Measurements from ENCODE around the gene ASNSD1.

Gene ASNSD1

DNA sequence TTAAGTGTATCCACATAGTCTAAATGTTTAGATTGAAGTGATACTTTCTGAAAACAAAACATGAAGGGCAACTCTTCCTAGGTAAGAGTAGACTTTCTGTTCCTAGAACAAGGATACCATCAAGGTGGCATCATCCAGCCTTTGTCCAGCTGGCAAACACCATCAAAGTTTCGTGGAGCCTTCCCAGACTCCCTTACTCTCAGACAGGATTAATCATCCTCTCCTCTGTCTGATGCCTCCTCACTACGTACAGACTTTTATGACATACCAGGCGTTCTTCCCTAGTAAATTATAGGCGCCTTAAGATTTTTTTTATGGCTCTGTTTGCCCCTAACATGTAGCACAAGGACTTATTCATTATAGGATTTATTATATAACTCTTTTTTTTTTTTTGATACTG lies 29.4 kb upstream of the ASNSD1 start:
- H3K4me2 ChIP-seq (ENCODE audit: insufficient read depth, low read length, poor library complexity, severe bottlenecking), result no peak overlapping the region
- no peak for DNase-seq (ENCODE audit: low spot score)
- H3K18ac ChIP-seq (ENCODE audit: low read length), result no peak overlapping the region
- H2BK15ac ChIP-seq (ENCODE audit: low read length), result no peak overlapping the region
- no peak overlapping the region for H2AK5ac ChIP-seq (ENCODE audit: low read depth, low read length)
- H3K36me3 ChIP-seq (replicated peaks in 1 of 2; ENCODE audit: control insufficient read depth in 2 of 2, insufficient read depth in 2 of 2, low read length in 2 of 2), result no peaks in the 10 kb centered on the region
- H3K4me1 ChIP-seq (ENCODE audit: control insufficient read depth in 2 of 2, insufficient read depth in 1 of 2, low read depth in 1 of 2, low read length in 2 of 2), result no peaks in the 10 kb centered on the region
- H3K27me3 ChIP-seq (ENCODE audit: control insufficient read depth in 3 of 3, insufficient read depth in 3 of 3, low read depth in 1 of 3, low read length in 3 of 3), result no peaks in the 10 kb centered on the region
- H2BK5ac ChIP-seq (ENCODE audit: low read length), result no peak overlapping the region
- H3K14ac ChIP-seq (ENCODE audit: low read length), result no peak overlapping the region
- no peaks in the 10 kb centered on the region for H3K79me1 ChIP-seq (ENCODE audit: low read depth, low read length)
- no peak overlapping the region for H3K4me3 ChIP-seq (ENCODE audit: low read length in 2 of 2)
- no peak overlapping the region for H3K23ac ChIP-seq (ENCODE audit: low read depth, low read length, poor library complexity)
- H2BK120ac ChIP-seq (ENCODE audit: low read depth, low read length), result no peak overlapping the region
- no peak overlapping the region for H3K27ac ChIP-seq (replicated peaks; ENCODE audit: low read length)
- H3K9me3 ChIP-seq (replicated peaks in 1 of 2; ENCODE audit: control insufficient read depth in 2 of 2, insufficient read depth in 1 of 2, low read depth in 1 of 2, low read length in 2 of 2), result no peaks in the 10 kb centered on the region
- no peak overlapping the region for H2AFZ ChIP-seq (ENCODE audit: low read length)
- no peak overlapping the region for H3K4ac ChIP-seq (ENCODE audit: low read length)
- H4K91ac ChIP-seq (ENCODE audit: low read depth, low read length, poor library complexity), result no peak overlapping the region
- no CpG with 5 or more reads among the region's 4 CpGs for WGBS, 2 donors (ENCODE audit: extremely low coverage in 2 of 2, insufficient read length in 2 of 2, insufficient replicate concordance in 1 of 2)
- H4K8ac ChIP-seq (ENCODE audit: low read depth, low read length), result no peak overlapping the region
- H2BK12ac ChIP-seq (ENCODE audit: low read length), result no peak overlapping the region
- no peak overlapping the region for H3K9ac ChIP-seq (ENCODE audit: low read depth, low read length, poor library complexity)

DNA sequence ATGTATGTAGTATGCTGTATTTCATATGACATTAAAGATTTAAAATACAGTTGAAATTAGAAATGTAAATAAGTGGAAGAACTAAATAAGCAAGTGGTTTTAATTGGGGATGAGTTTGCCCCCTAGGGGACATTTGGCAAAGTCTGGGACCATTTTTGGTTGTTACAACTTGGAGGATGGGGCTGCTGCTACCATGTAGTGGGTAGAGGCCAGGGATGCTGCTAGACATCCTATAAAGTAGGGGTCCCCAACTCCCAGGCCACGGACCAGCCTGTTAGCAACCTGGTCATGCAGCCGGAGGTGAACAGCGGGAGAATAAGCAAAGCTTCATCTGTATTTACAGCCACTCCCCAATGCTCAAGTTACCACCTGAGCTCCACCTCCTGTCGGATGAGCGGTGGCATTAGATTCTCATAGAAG lies 27.9 kb upstream of the ASNSD1 start:
- no CpG with 5 or more reads among the region's 5 CpGs for WGBS, 2 donors (ENCODE audit: extremely low coverage in 2 of 2, insufficient read length in 2 of 2, insufficient replicate concordance in 1 of 2)
- H3K23ac ChIP-seq (ENCODE audit: low read depth, low read length, poor library complexity), result no peak overlapping the region
- H2AK5ac ChIP-seq (ENCODE audit: low read depth, low read length), result no peak overlapping the region
- no peak overlapping the region for H2BK12ac ChIP-seq (ENCODE audit: low read length)
- H3K4me2 ChIP-seq (ENCODE audit: insufficient read depth, low read length, poor library complexity, severe bottlenecking), result no peak overlapping the region
- H3K36me3 ChIP-seq (replicated peaks in 1 of 2; ENCODE audit: control insufficient read depth in 2 of 2, insufficient read depth in 2 of 2, low read length in 2 of 2), result no peaks in the 10 kb centered on the region
- DNase-seq (ENCODE audit: low spot score), result no peak
- H4K8ac ChIP-seq (ENCODE audit: low read depth, low read length), result no peak overlapping the region
- no peak overlapping the region for H2BK5ac ChIP-seq (ENCODE audit: low read length)
- no peak overlapping the region for H3K9ac ChIP-seq (ENCODE audit: low read depth, low read length, poor library complexity)
- H4K91ac ChIP-seq (ENCODE audit: low read depth, low read length, poor library complexity), result no peak overlapping the region
- no peak overlapping the region for H3K4me3 ChIP-seq (ENCODE audit: low read length in 2 of 2)
- no peak overlapping the region for H3K27ac ChIP-seq (replicated peaks; ENCODE audit: low read length)
- H3K4me1 ChIP-seq (ENCODE audit: control insufficient read depth in 2 of 2, insufficient read depth in 1 of 2, low read depth in 1 of 2, low read length in 2 of 2), result no peaks in the 10 kb centered on the region
- H2BK15ac ChIP-seq (ENCODE audit: low read length), result no peak overlapping the region
- H3K4ac ChIP-seq (ENCODE audit: low read length), result no peak overlapping the region
- no peak overlapping the region for H2BK120ac ChIP-seq (ENCODE audit: low read depth, low read length)
- H3K9me3 ChIP-seq (replicated peaks in 1 of 2; ENCODE audit: control insufficient read depth in 2 of 2, insufficient read depth in 1 of 2, low read depth in 1 of 2, low read length in 2 of 2), result no peaks in the 10 kb centered on the region
- peaks cover 0 to 4% (median 0%) of the 10 kb centered on the region in 3 experiments for H3K27me3 ChIP-seq (ENCODE audit: control insufficient read depth in 3 of 3, insufficient read depth in 3 of 3, low read depth in 1 of 3, low read length in 3 of 3)
- no peak overlapping the region for H3K18ac ChIP-seq (ENCODE audit: low read length)
- H3K14ac ChIP-seq (ENCODE audit: low read length), result no peak overlapping the region
- H3K79me1 ChIP-seq (ENCODE audit: low read depth, low read length), result no peaks in the 10 kb centered on the region
- no peak overlapping the region for H2AFZ ChIP-seq (ENCODE audit: low read length)

DNA sequence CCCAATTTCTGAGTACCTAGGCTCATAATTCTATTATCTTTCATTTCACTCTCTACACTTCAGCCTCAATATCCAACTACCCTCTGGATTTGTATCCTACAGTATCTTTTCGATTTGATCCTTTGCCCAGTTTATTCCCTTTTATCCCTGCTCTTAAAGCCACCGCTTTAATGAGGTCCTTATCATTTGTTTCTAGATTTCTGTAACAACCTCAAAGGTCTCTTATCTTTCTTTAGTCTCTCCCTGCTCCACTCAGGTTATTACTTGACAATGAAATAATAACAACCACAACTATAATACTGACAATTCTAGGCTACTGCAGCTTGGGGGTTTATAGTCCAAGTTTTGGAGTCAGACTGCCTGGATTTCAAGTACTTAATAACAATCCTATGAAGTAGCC lies 25.9 kb upstream of the ASNSD1 start:
- H2BK5ac ChIP-seq (ENCODE audit: low read length), result no peak overlapping the region
- no peak overlapping the region for H3K9ac ChIP-seq (ENCODE audit: low read depth, low read length, poor library complexity)
- H2AFZ ChIP-seq (ENCODE audit: low read length), result no peak overlapping the region
- no peak overlapping the region for H2BK120ac ChIP-seq (ENCODE audit: low read depth, low read length)
- H2BK15ac ChIP-seq (ENCODE audit: low read length), result no peak overlapping the region
- no peak overlapping the region for H2BK12ac ChIP-seq (ENCODE audit: low read length)
- H2AK5ac ChIP-seq (ENCODE audit: low read depth, low read length), result no peak overlapping the region
- no peak overlapping the region for H3K14ac ChIP-seq (ENCODE audit: low read length)
- no peak overlapping the region for H3K27ac ChIP-seq (replicated peaks; ENCODE audit: low read length)
- H3K4me2 ChIP-seq (ENCODE audit: insufficient read depth, low read length, poor library complexity, severe bottlenecking), result no peak overlapping the region
- no peak overlapping the region for H4K8ac ChIP-seq (ENCODE audit: low read depth, low read length)
- no peak overlapping the region for H3K4me3 ChIP-seq (ENCODE audit: low read length in 2 of 2)
- no peak overlapping the region for H3K4ac ChIP-seq (ENCODE audit: low read length)
- no peak overlapping the region for H3K23ac ChIP-seq (ENCODE audit: low read depth, low read length, poor library complexity)
- no peaks in the 10 kb centered on the region for H3K36me3 ChIP-seq (replicated peaks in 1 of 2; ENCODE audit: control insufficient read depth in 2 of 2, insufficient read depth in 2 of 2, low read length in 2 of 2)
- no CpG with 5 or more reads among the region's 2 CpGs for WGBS, 2 donors (ENCODE audit: extremely low coverage in 2 of 2, insufficient read length in 2 of 2, insufficient replicate concordance in 1 of 2)
- peaks cover 0 to 13% (median 0%) of the 10 kb centered on the region in 3 experiments for H3K27me3 ChIP-seq (ENCODE audit: control insufficient read depth in 3 of 3, insufficient read depth in 3 of 3, low read depth in 1 of 3, low read length in 3 of 3)
- DNase-seq (ENCODE audit: low spot score), result no peak
- H3K4me1 ChIP-seq (ENCODE audit: control insufficient read depth in 2 of 2, insufficient read depth in 1 of 2, low read depth in 1 of 2, low read length in 2 of 2), result no peaks in the 10 kb centered on the region
- H3K79me1 ChIP-seq (ENCODE audit: low read depth, low read length), result no peaks in the 10 kb centered on the region
- no peak overlapping the region for H3K18ac ChIP-seq (ENCODE audit: low read length)
- H4K91ac ChIP-seq (ENCODE audit: low read depth, low read length, poor library complexity), result no peak overlapping the region
- no peaks in the 10 kb centered on the region for H3K9me3 ChIP-seq (replicated peaks in 1 of 2; ENCODE audit: control insufficient read depth in 2 of 2, insufficient read depth in 1 of 2, low read depth in 1 of 2, low read length in 2 of 2)

DNA sequence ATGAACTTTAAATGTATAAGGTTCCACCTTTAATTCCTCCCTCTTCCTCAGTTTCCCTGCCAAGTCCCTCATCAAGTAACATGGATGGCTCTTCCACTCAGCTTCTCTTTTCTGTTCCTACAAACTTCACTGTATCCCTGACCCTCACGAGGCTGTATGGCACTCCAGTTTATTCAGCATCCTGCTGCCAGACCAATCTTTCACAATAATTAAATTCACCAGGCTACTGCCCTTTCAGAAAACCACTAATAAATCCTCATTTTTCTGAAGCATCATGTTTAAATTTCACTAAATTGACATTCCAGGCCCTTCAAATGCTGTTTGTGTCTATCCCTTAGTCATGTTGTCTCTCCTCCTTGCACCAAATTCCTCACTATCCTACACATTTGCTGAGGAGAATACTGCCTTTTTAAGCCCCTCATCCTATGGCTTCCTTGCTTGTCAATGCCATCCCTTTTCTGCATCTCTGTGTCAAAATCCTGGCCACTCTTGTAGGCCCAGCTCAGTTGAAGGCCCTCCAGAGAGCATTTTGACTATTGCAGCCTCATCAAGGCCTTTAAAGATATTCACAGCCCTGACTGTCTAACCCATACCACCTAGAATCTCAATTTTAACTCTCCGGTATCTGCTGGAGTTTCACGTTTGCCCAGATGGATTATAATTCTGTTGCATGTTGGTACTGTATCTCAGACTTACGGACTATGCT lies 22.8 kb upstream of the ASNSD1 start:
- H3K79me1 ChIP-seq (ENCODE audit: low read depth, low read length), result no peaks in the 10 kb centered on the region
- H2AK5ac ChIP-seq (ENCODE audit: low read depth, low read length), result no peak overlapping the region
- H2BK120ac ChIP-seq (ENCODE audit: low read depth, low read length), result no peak overlapping the region
- H2BK15ac ChIP-seq (ENCODE audit: low read length), result no peak overlapping the region
- H2BK12ac ChIP-seq (ENCODE audit: low read length), result no peak overlapping the region
- no peak overlapping the region for H2AFZ ChIP-seq (ENCODE audit: low read length)
- H3K9me3 ChIP-seq (replicated peaks in 1 of 2; ENCODE audit: control insufficient read depth in 2 of 2, insufficient read depth in 1 of 2, low read depth in 1 of 2, low read length in 2 of 2), result no peaks in the 10 kb centered on the region
- no peak overlapping the region for H4K8ac ChIP-seq (ENCODE audit: low read depth, low read length)
- no peak for DNase-seq (ENCODE audit: low spot score)
- no peak overlapping the region for H3K18ac ChIP-seq (ENCODE audit: low read length)
- peaks cover 0 to 13% (median 0%) of the 10 kb centered on the region in 3 experiments for H3K27me3 ChIP-seq (ENCODE audit: control insufficient read depth in 3 of 3, insufficient read depth in 3 of 3, low read depth in 1 of 3, low read length in 3 of 3)
- H3K4me3 ChIP-seq (ENCODE audit: low read length in 2 of 2), result no peak overlapping the region
- no peak overlapping the region for H3K4ac ChIP-seq (ENCODE audit: low read length)
- no CpG with 5 or more reads among the region's 4 CpGs for WGBS, 2 donors (ENCODE audit: extremely low coverage in 2 of 2, insufficient read length in 2 of 2, insufficient replicate concordance in 1 of 2)
- H4K91ac ChIP-seq (ENCODE audit: low read depth, low read length, poor library complexity), result no peak overlapping the region
- peaks cover 0 to 3% of the 10 kb centered on the region in 2 donors for H3K4me1 ChIP-seq (ENCODE audit: control insufficient read depth in 2 of 2, insufficient read depth in 1 of 2, low read depth in 1 of 2, low read length in 2 of 2)
- no peak overlapping the region for H3K4me2 ChIP-seq (ENCODE audit: insufficient read depth, low read length, poor library complexity, severe bottlenecking)
- no peaks in the 10 kb centered on the region for H3K36me3 ChIP-seq (replicated peaks in 1 of 2; ENCODE audit: control insufficient read depth in 2 of 2, insufficient read depth in 2 of 2, low read length in 2 of 2)
- H3K9ac ChIP-seq (ENCODE audit: low read depth, low read length, poor library complexity), result no peak overlapping the region
- H3K14ac ChIP-seq (ENCODE audit: low read length), result no peak overlapping the region
- H3K23ac ChIP-seq (ENCODE audit: low read depth, low read length, poor library complexity), result no peak overlapping the region
- H3K27ac ChIP-seq (replicated peaks; ENCODE audit: low read length), result no peak overlapping the region
- no peak overlapping the region for H2BK5ac ChIP-seq (ENCODE audit: low read length)
